ENCODE measurements around the gene KRT75. TPM values are rescaled to one million over a fixed set of nuclear protein-coding genes. Genes with fewer than 3 reads are reported as not detected.

Gene KRT75
- total RNA-seq, 1 experiment from 2014 or later, result not detected

GRCh38 chr12:52379536-52379935 lies 54.6 kb downstream of the KRT75 start:
- no peak overlapping the region for H3K4me3 Mint-ChIP-seq
- H3K27me3 ChIP-seq (ENCODE audit: insufficient read depth, low read length), result no peaks in the 10 kb centered on the region
- H3K27ac Mint-ChIP-seq, result no peak overlapping the region

More at GRCh38 chr12:52379536-52379935, 54.6 kb downstream of the KRT75 start:
- Mint-ChIP-seq H3K4me1 (no peaks in the 10 kb centered on the region), H3K27me3 (ENCODE audit: low read depth) (peaks cover 19% of the 10 kb centered on the region), H3K9me3 (no peaks in the 10 kb centered on the region; a peak in 1 of 5 replicates), H3K36me3 (ENCODE audit: insufficient read depth in 1 of 3, low read depth in 3 of 3) (no peaks in the 10 kb centered on the region; a peak in 1 of 7 replicates)
- H2BK15ac ChIP-seq (ENCODE audit: low read depth, low read length), result no peak overlapping the region
- H3K4ac ChIP-seq (ENCODE audit: low read depth, low read length), result no peak overlapping the region
- H3K56ac ChIP-seq (ENCODE audit: insufficient read length, low read depth, low read length), result no peak overlapping the region
- H2BK120ac ChIP-seq (ENCODE audit: low read depth, low read length, poor library complexity, severe bottlenecking), result no peak overlapping the region
- no peak overlapping the region for H2AFZ ChIP-seq (ENCODE audit: low read length)
- H3K9me3 ChIP-seq (ENCODE audit: control insufficient read depth, low read depth, low read length), result no peaks in the 10 kb centered on the region
- no peak overlapping the region for H2BK5ac ChIP-seq (ENCODE audit: insufficient read length, low read length)
- no peak overlapping the region for H3K23ac ChIP-seq (ENCODE audit: insufficient read length, low read depth, low read length)
- no peak overlapping the region for H4K8ac ChIP-seq (replicated peaks; ENCODE audit: insufficient read length, low read depth, low read length)
- no peak overlapping the region for H3K27ac ChIP-seq (ENCODE audit: insufficient read length, low read depth, low read length)
- no peaks in the 10 kb centered on the region for H3K79me1 ChIP-seq (ENCODE audit: insufficient read depth, low read depth, low read length, poor library complexity, severe bottlenecking)
- H3K4me1 ChIP-seq (ENCODE audit: insufficient read depth, low read length), result no peaks in the 10 kb centered on the region
- H4K5ac ChIP-seq (ENCODE audit: insufficient read length, low read depth, low read length), result no peak overlapping the region
- no peak overlapping the region for H2BK12ac ChIP-seq (ENCODE audit: insufficient read length, low read depth, low read length)
- no peak overlapping the region for H3K18ac ChIP-seq (ENCODE audit: insufficient read length, low read depth, low read length)
- no peak overlapping the region for H3K4me2 ChIP-seq (ENCODE audit: insufficient read depth, insufficient read length, low read length)
- H3K79me2 ChIP-seq (ENCODE audit: insufficient read depth, low read length), result no peaks in the 10 kb centered on the region
- no peak overlapping the region for H3K9ac ChIP-seq (ENCODE audit: extremely low read depth, insufficient read length, low read length)
- H4K91ac ChIP-seq (ENCODE audit: insufficient read length, low read depth, low read length), result no peak overlapping the region
- no peaks in the 10 kb centered on the region for H4K20me1 ChIP-seq (ENCODE audit: control insufficient read depth, insufficient read depth, insufficient read length)
- WGBS (ENCODE audit: extremely low coverage, insufficient read length, low lambda C conversion rate), result no CpG with 5 or more reads among the region's 6 CpGs
- no peak overlapping the region for H3T11ph ChIP-seq (ENCODE audit: low read length)
- no peak overlapping the region for H2AK5ac ChIP-seq (ENCODE audit: insufficient read length, low read length)
- no peaks in the 10 kb centered on the region for H3K23me2 ChIP-seq (ENCODE audit: insufficient read length, low read depth, low read length, poor library complexity, severe bottlenecking)
- H2BK20ac ChIP-seq (ENCODE audit: low read depth, low read length, poor library complexity, severe bottlenecking), result no peak overlapping the region
- no peak overlapping the region for H3K14ac ChIP-seq (ENCODE audit: insufficient read depth, low read length)
- TF ChIP-seq, protein P1, sequence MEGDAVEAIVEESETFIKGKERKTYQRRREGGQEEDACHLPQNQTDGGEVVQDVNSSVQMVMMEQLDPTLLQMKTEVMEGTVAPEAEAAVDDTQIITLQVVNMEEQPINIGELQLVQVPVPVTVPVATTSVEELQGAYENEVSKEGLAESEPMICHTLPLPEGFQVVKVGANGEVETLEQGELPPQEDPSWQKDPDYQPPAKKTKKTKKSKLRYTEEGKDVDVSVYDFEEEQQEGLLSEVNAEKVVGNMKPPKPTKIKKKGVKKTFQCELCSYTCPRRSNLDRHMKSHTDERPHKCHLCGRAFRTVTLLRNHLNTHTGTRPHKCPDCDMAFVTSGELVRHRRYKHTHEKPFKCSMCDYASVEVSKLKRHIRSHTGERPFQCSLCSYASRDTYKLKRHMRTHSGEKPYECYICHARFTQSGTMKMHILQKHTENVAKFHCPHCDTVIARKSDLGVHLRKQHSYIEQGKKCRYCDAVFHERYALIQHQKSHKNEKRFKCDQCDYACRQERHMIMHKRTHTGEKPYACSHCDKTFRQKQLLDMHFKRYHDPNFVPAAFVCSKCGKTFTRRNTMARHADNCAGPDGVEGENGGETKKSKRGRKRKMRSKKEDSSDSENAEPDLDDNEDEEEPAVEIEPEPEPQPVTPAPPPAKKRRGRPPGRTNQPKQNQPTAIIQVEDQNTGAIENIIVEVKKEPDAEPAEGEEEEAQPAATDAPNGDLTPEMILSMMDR (conservative IDR thresholded peaks at IDR 0.05), result no peak
- no peak for DNase-seq
